H9 (cell line): Measurements from ENCODE around the gene NEGR1. TPM values are rescaled to one million over a fixed set of nuclear protein-coding genes. Genes with fewer than 3 reads are reported as not detected.

Experiments used
- DNase-seq: peaks from one replicate; pipeline ENCODE4 v3.0.0-alpha.2; 2017
- H2AFZ ChIP-seq: one replicate; pipeline ENCODE4 v1.6.1; 2013; ENCODE audit warnings: mild to moderate bottlenecking, low read length, control low read depth, moderate library complexity
- H2AK5ac ChIP-seq: 2 replicates; pipeline ENCODE4 v1.6.1; 2013; ENCODE audit warnings: low read length, control low read depth, mixed read lengths; ENCODE audit not compliant: insufficient read length
- H2BK120ac ChIP-seq: one replicate; pipeline ENCODE4 v1.6.1; 2013; ENCODE audit warnings: low read depth, mild to moderate bottlenecking, low read length, control low read depth, inconsistent platforms; ENCODE audit not compliant: poor library complexity, severe bottlenecking
- H2BK12ac ChIP-seq: 2 replicates; pipeline ENCODE4 v1.6.1; 2013; ENCODE audit warnings: low read length, control low read depth, mixed read lengths, low read depth; ENCODE audit not compliant: insufficient read length
- H2BK15ac ChIP-seq: 2 replicates; pipeline ENCODE4 v1.6.1; 2013; ENCODE audit warnings: low read depth, low read length, control low read depth
- H2BK20ac ChIP-seq: one replicate; pipeline ENCODE4 v1.6.1; 2013; ENCODE audit warnings: low read depth, mild to moderate bottlenecking, low read length, control low read depth, inconsistent platforms; ENCODE audit not compliant: poor library complexity, severe bottlenecking
- H2BK5ac ChIP-seq: 2 replicates; pipeline ENCODE4 v1.6.1; 2013; ENCODE audit warnings: low read length, control low read depth, mixed read lengths; ENCODE audit not compliant: insufficient read length
- H3K14ac ChIP-seq: 2 replicates; pipeline ENCODE4 v1.6.1; 2013; ENCODE audit warnings: low read length, control low read depth; ENCODE audit not compliant: insufficient read depth
- H3K18ac ChIP-seq: 2 replicates; pipeline ENCODE4 v1.6.1; 2013; ENCODE audit warnings: low read depth, mild to moderate bottlenecking, mixed read lengths, low read length, control low read depth; ENCODE audit not compliant: insufficient read length
- H3K23ac ChIP-seq: 2 replicates; pipeline ENCODE4 v1.6.1; 2013; ENCODE audit warnings: low read length, control low read depth, mixed read lengths, low read depth; ENCODE audit not compliant: insufficient read length
- H3K23me2 ChIP-seq: 2 replicates; pipeline ENCODE4 v1.6.1; 2013; ENCODE audit warnings: low read depth, mild to moderate bottlenecking, mixed read lengths, low read length, control low read depth; ENCODE audit not compliant: insufficient read length, poor library complexity, severe bottlenecking
- H3K27ac ChIP-seq: 2 replicates; pipeline ENCODE4 v1.5.1; 2013; ENCODE audit warnings: low read length, control low read depth, mixed read lengths, low read depth; ENCODE audit not compliant: insufficient read length
- H3K27me3 ChIP-seq: 2 replicates; pipeline ENCODE4 v1.6.1; 2013; ENCODE audit warnings: low read length, control low read depth, inconsistent platforms; ENCODE audit not compliant: insufficient read depth
- H3K4ac ChIP-seq: 2 replicates; pipeline ENCODE4 v1.6.1; 2013; ENCODE audit warnings: low read depth, mild to moderate bottlenecking, control low read depth, inconsistent platforms, low read length, moderate library complexity
- H3K4me1 ChIP-seq: 2 replicates; pipeline ENCODE4 v1.6.1; 2013; ENCODE audit warnings: low read length, control low read depth, inconsistent platforms; ENCODE audit not compliant: insufficient read depth
- H3K4me2 ChIP-seq: 2 replicates; pipeline ENCODE4 v1.6.1; 2013; ENCODE audit warnings: low read length, control low read depth, mixed read lengths; ENCODE audit not compliant: insufficient read length, insufficient read depth
- H3K56ac ChIP-seq: 2 replicates; pipeline ENCODE4 v1.6.1; 2013; ENCODE audit warnings: low read depth, mild to moderate bottlenecking, mixed read lengths, low read length, control low read depth; ENCODE audit not compliant: insufficient read length
- H3K79me1 ChIP-seq: 2 replicates; pipeline ENCODE4 v1.6.1; 2013; ENCODE audit warnings: low read depth, mild to moderate bottlenecking, moderate library complexity, low read length, control low read depth, inconsistent platforms; ENCODE audit not compliant: insufficient read depth, poor library complexity, severe bottlenecking
- H3K79me2 ChIP-seq: 2 replicates; pipeline ENCODE4 v1.6.1; 2013; ENCODE audit warnings: low read length, control low read depth, inconsistent platforms; ENCODE audit not compliant: insufficient read depth
- H3K9ac ChIP-seq: 2 replicates; pipeline ENCODE4 v1.6.1; 2013; ENCODE audit warnings: low read length, control low read depth, mixed read lengths; ENCODE audit not compliant: insufficient read length; ENCODE audit errors: extremely low read depth
- H3K9me3 ChIP-seq: one replicate; pipeline ENCODE4 v1.6.1; 2013; ENCODE audit warnings: low read depth, low read length, inconsistent platforms; ENCODE audit not compliant: control insufficient read depth
- H3T11ph ChIP-seq: one replicate; pipeline ENCODE4 v1.6.1; 2013; ENCODE audit warnings: mild to moderate bottlenecking, low read length, control low read depth, inconsistent platforms
- H4K20me1 ChIP-seq: one replicate; pipeline ENCODE4 v1.6.1; 2013; ENCODE audit not compliant: control insufficient read depth, insufficient read length, insufficient read depth
- H4K5ac ChIP-seq: 2 replicates; pipeline ENCODE4 v1.6.1; 2013; ENCODE audit warnings: low read depth, mild to moderate bottlenecking, mixed read lengths, low read length, control low read depth; ENCODE audit not compliant: insufficient read length
- H4K8ac ChIP-seq: replicated peaks from 2 replicates; pipeline ENCODE4 v1.6.1; 2013; ENCODE audit warnings: low read length, control low read depth, mixed read lengths, low read depth; ENCODE audit not compliant: insufficient read length
- H4K91ac ChIP-seq: 2 replicates; pipeline ENCODE4 v1.6.1; 2013; ENCODE audit warnings: low read depth, mild to moderate bottlenecking, moderate library complexity, mixed read lengths, low read length, control low read depth; ENCODE audit not compliant: insufficient read length
- H3K27ac Mint-ChIP-seq, 3 experiments: 2 replicates in 2 of 3; 3 replicates in 1 of 3; pipeline ENCODE4 v1.8.0; 2020 to 2021; ENCODE audit warnings: mixed read lengths in 3 of 3, mild to moderate bottlenecking in 1 of 3, moderate library complexity in 1 of 3
- H3K27me3 Mint-ChIP-seq: 2 replicates; pipeline ENCODE4 v1.8.0; 2021; ENCODE audit warnings: low read depth, mild to moderate bottlenecking, moderate library complexity, mixed read lengths
- H3K36me3 Mint-ChIP-seq, 3 experiments: 2 replicates in 2 of 3; 3 replicates in 1 of 3; pipeline ENCODE4 v1.8.0; 2020 to 2021; ENCODE audit warnings: low read depth in 3 of 3, mixed read lengths in 3 of 3; ENCODE audit not compliant: insufficient read depth in 1 of 3
- H3K4me1 Mint-ChIP-seq, 2 experiments: 2 replicates each; pipeline ENCODE4 v1.8.0; 2020; ENCODE audit warnings: mixed read lengths in 2 of 2
- H3K4me3 Mint-ChIP-seq, 2 experiments: 2 replicates in 1 of 2; 3 replicates in 1 of 2; pipeline ENCODE4 v1.8.0; 2020 to 2021; ENCODE audit warnings: mild to moderate bottlenecking in 2 of 2, mixed read lengths in 2 of 2, moderate library complexity in 1 of 2
- H3K9me3 Mint-ChIP-seq, 2 experiments: 2 replicates in 1 of 2; 3 replicates in 1 of 2; pipeline ENCODE4 v1.8.0; 2020; ENCODE audit warnings: mild to moderate bottlenecking in 2 of 2, mixed read lengths in 2 of 2, moderate library complexity in 1 of 2
- total RNA-seq: library from RNA; stranded (reverse); gene quantifications from 2 replicates; pipeline ENCODE4 v1.2.1, GENCODE V29; 2021
- TF ChIP-seq, protein P1 (sequence below): fragments of 200-600 bp; sonication (generic); conservative IDR thresholded peaks from 3 replicates; pipeline ENCODE4 v1.8.0; 2021; ENCODE audit warnings: antibody characterized with exemption, mild to moderate bottlenecking

The NEGR1 gene
- total RNA-seq, 1 experiment from 2014 or later: 0.13 TPM

DNA sequence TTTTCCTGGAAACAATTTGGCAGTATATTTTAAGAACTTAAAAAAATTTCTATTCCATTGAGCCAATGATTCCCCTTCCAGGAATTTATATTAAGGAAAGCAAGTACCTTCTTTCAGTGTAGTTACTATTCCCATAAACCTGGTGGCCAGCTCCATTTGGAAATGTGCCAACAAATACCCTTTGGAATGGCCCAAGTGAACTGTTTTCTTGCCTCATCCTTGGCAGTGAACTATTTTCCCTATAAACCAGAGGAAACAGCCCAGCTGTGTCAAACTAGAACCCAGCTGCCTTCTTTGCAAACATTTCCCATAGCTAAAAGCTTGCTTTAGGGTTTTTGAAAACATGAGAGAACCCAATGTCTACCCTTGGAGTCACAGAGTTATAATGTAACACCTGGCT is 496.9 kb downstream of the NEGR1 start:
- Mint-ChIP-seq H3K36me3 (no peaks in the 10 kb centered on the region), H3K4me1 (peaks cover 3 to 4% of the 10 kb centered on the region in 2 experiments; a peak in 2 of 4 replicates), H3K27ac (no peak overlapping the region), H3K4me3 (no peak overlapping the region), H3K9me3 (no peaks in the 10 kb centered on the region), H3K27me3 (no peaks in the 10 kb centered on the region)
- Histone ChIP-seq H2BK120ac (no peak overlapping the region), H3K79me1 (no peaks in the 10 kb centered on the region), H3K56ac (no peak overlapping the region), H3K27ac (no peak overlapping the region), H4K20me1 (no peaks in the 10 kb centered on the region), H3K23me2 (no peaks in the 10 kb centered on the region), H3K27me3 (no peaks in the 10 kb centered on the region), H2AK5ac (no peak overlapping the region), H4K8ac (no peak overlapping the region), H2BK12ac (no peak overlapping the region), H3K9ac (no peak overlapping the region), H3K14ac (no peak overlapping the region), H4K5ac (no peak overlapping the region), H3K4me2 (no peak overlapping the region), H3K79me2 (no peaks in the 10 kb centered on the region), H4K91ac (no peak overlapping the region), H3T11ph (no peak overlapping the region), H3K4me1 (no peaks in the 10 kb centered on the region), H3K4ac (no peak overlapping the region), H3K18ac (no peak overlapping the region), H2AFZ (no peak overlapping the region), H2BK15ac (no peak overlapping the region), H3K23ac (no peak overlapping the region), H2BK20ac (no peak overlapping the region), H3K9me3 (no peaks in the 10 kb centered on the region), H2BK5ac (no peak overlapping the region)
- TF ChIP-seq, protein P1, sequence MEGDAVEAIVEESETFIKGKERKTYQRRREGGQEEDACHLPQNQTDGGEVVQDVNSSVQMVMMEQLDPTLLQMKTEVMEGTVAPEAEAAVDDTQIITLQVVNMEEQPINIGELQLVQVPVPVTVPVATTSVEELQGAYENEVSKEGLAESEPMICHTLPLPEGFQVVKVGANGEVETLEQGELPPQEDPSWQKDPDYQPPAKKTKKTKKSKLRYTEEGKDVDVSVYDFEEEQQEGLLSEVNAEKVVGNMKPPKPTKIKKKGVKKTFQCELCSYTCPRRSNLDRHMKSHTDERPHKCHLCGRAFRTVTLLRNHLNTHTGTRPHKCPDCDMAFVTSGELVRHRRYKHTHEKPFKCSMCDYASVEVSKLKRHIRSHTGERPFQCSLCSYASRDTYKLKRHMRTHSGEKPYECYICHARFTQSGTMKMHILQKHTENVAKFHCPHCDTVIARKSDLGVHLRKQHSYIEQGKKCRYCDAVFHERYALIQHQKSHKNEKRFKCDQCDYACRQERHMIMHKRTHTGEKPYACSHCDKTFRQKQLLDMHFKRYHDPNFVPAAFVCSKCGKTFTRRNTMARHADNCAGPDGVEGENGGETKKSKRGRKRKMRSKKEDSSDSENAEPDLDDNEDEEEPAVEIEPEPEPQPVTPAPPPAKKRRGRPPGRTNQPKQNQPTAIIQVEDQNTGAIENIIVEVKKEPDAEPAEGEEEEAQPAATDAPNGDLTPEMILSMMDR: no peak
- DNase-seq: no peak
